GF-D8 (cell line): ENCODE results near the gene GPX7.
A peak's percentile ranks its signal among the peaks of the same experiment; 100 is the strongest.

Source experiments
- DNase-seq: peaks from one replicate; lab custom pipeline; 2025; lab: John Stamatoyannopoulos, UW

Gene GPX7

GRCh38 chr1:52629325-52629643 is 27.1 kb downstream of the GPX7 start:
- no peak for DNase-seq

GRCh38 chr1:52629667-52630066 is 27.5 kb downstream of the GPX7 start:
- DNase-seq: no peak

- peak; percentile 55 for DNase-seq
These were observed 29.7 kb downstream of the GPX7 start for GRCh38 chr1:52631759-52632331.

- peak; percentile 21 for DNase-seq
These were observed 30.6 kb downstream of the GPX7 start, which contains the start of gene SHISAL2A for GRCh38 chr1:52632732-52633290. SHISAL2A (plus strand) TSS chr1:52633168; CDS start chr1:52633494, 326 bp downstream.

- DNase-seq: no peak
These were observed 31.2 kb downstream of the GPX7 start for GRCh38 chr1:52633291-52633754.

GRCh38 chr1:52634111-52634510 is 31.9 kb downstream of the GPX7 start:
- DNase-seq: no peak

GRCh38 chr1:52635321-52636089 is 33.3 kb downstream of the GPX7 start:
- peak; percentile 22 for DNase-seq

GRCh38 chr1:52636721-52637695 is 34.8 kb downstream of the GPX7 start:
- DNase-seq: peak; percentile 88

- no peak for DNase-seq
These were observed 35.8 kb downstream of the GPX7 start for GRCh38 chr1:52637946-52638345.

GRCh38 chr1:52640697-52641096 is 38.5 kb downstream of the GPX7 start:
- no peak for DNase-seq

GRCh38 chr1:52641307-52641706 is 39.1 kb downstream of the GPX7 start:
- DNase-seq: peak; percentile 5

GRCh38 chr1:52645261-52645660 is 43.1 kb downstream of the GPX7 start:
- DNase-seq: no peak

GRCh38 chr1:52651904-52652303 is 49.7 kb downstream of the GPX7 start:
- no peak for DNase-seq

- no peak for DNase-seq
These were observed 51.2 kb downstream of the GPX7 start for GRCh38 chr1:52653207-52653849.

- no peak for DNase-seq
These were observed 51.9 kb downstream of the GPX7 start for GRCh38 chr1:52654063-52654462.

- no peak for DNase-seq
These were observed 55.5 kb downstream of the GPX7 start for GRCh38 chr1:52657702-52658101.
